ENCODE results near the gene TMEM263.
"Not testable (repeated sequence)": the region's sequence is repeated elsewhere in the genome, so short reads cannot be mapped to it uniquely, and the experiment has no call there.

Gene TMEM263

DNA sequence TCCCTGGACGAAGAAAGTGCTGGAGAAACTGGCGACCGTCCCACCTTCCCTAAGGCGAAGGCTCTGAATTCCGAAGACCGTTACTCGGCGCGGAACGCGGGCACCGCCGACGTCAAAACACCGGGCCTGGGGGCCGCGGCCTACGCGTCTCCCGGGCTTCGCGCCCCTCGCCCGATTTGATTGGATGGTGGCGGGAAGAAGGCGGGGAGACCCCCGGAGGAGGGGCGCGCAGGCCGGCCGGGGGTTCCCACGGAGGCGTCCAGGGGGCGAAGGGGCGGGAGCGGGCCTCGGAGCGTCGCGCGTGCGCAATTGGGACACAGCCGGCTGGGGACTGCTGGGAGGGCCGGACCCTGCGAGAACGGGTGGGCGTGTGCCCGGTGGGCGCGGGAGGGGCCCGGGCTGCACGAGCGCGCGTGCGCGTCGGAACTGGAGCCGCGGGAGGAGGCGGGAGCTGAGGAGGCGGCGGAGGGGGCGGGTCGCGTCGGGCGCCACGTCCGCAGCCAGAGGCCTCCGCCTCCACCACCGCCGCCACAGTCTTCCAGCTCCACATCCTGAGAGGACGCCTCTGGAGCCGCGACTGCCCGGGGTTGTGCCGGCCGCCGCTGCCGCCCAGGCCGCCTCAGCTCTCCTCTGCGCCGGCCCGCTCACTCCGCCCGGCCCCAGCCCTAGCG, at the start of gene TMEM263:
TSS of gene TMEM263 (plus strand) at position 531 of the 671 bp plus-strand sequence. CDS start 11,210 bp downstream, outside the sequence.
- peak; percentile 79 for DNase-seq

GRCh38 chr12:106906715-106907114, 49.0 kb upstream of the TMEM263 start:
- DNase-seq, result no peak

GRCh38 chr12:106907411-106907810, 48.3 kb upstream of the TMEM263 start:
- DNase-seq, result no peak

- DNase-seq, result no peak
Measured at GRCh38 chr12:106907846-106908245, 47.9 kb upstream of the TMEM263 start.

DNA sequence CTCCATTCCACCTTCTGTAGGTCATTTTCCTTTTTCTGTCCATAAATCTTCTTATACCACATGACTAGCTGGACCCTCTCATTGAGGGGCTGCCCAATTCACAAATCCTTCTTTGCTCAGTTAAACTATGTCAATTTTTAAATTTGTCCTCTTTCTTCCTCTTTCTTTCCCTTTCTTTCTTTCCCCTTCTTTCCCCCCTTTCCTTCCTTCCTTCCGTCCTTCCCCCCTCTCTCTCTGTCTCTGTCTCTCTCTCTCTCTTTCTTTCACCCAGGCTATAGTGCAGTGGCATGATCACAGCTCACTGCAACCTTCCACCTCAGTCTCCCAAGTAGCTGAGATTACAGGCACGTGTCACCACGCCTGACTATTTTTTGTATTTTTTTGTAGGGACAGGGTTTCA, 47.1 kb upstream of the TMEM263 start:
- DNase-seq, result no peak

DNA sequence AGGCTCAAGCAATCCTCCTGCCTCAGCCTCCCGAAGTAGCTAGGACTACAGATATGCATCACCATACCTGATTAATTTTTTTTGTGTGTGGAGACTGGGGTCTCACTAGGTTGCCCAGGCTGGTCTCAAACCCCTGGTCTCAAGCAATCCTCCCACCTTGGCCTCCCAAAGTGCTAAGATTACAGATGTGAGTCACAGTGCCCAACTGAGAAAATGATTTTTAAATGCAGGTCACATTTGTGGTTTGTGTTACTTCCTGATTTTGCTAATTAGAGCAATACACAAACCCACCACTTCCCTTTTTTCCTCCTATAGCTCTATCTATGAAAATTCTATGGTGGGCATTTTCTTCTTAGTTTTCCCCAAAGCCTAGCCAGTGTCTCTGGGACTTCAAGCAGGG, 45.5 kb upstream of the TMEM263 start:
- DNase-seq, result no peak

DNA sequence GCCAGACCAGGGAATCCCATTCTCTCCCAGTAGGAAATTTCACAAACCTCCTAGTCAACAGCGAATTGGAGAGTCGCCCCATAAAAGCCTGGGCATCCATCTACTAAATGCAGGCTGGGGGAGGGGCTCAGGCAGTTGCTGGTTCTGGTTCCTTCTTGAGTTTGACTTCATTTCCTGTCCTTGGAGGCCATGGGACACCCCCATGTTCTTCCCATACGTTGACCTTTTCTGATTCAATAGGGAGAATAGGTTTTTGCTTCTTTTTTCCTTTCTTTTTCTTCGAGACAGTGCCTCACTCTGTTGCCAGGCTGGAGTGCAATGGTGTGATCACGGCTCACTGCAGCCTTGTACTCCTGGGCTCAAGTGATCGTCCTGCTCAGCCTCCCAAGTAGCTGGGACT, 44.1 kb upstream of the TMEM263 start:
- DNase-seq, result no peak

DNA sequence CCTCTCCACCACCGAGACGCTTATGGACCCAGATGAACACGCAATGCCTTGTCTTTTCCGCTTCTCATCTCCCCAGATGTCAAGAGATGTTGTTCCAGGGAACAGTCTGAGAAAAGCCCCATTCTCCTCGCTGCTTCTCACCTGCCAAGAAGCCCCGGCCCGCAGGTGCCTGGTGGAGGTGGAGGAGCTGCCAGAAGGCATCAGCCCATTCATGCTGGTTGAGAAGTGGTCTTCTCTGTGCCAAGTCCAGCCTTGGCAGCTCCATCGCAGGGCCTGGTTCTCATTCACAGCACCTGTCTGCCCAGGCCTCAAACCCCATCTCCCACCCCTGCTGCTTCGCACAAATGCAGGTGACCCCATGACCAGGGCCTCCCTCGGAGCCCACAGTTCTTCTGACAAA, 42.3 kb upstream of the TMEM263 start:
- DNase-seq, result no peak

- no peak for DNase-seq
Measured at GRCh38 chr12:106914796-106915634, 40.7 kb upstream of the TMEM263 start.

DNA sequence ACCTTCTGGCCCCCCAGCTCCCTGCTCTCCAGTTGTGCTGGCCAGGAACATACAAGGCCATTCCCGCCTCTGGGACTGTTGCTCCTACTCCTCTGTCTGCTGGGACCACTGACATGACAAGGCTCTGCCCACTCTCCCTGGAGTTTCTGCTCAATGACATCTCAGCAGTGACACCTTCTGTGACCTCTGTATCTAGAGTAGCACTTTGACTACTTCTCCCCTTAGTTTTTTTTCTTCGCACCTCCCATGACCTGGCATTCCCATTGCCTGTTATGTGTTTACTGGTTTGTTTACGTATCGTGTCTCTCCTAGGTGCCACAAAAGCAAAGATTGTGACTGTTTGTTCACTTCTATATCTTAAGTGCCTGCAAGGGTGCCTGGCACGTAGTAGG, 40.1 kb upstream of the TMEM263 start:
- no peak for DNase-seq

GRCh38 chr12:106917503-106917902, 38.2 kb upstream of the TMEM263 start:
- DNase-seq, result no peak

DNA sequence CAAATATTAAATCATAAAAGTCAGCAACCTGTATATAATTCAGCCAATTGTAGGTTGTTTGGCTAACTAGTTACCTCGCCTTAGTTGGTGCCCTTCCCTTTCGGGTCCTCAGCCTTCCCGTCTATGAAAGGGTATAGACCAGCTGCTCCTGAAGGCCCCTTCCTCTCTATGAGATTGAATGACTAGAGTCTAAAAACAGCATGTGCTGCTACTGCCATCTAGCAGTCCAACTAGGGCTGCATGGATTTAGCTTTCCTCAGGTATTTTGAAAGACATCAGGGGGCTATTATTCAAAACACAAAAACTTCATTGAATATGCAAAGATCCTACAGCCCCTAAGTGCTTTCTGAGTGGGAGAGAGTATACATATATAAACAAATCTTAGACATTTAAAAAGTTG, 37.0 kb upstream of the TMEM263 start:
- no peak for DNase-seq

GRCh38 chr12:106919910-106920544, 35.7 kb upstream of the TMEM263 start:
- DNase-seq, result no peak

DNA sequence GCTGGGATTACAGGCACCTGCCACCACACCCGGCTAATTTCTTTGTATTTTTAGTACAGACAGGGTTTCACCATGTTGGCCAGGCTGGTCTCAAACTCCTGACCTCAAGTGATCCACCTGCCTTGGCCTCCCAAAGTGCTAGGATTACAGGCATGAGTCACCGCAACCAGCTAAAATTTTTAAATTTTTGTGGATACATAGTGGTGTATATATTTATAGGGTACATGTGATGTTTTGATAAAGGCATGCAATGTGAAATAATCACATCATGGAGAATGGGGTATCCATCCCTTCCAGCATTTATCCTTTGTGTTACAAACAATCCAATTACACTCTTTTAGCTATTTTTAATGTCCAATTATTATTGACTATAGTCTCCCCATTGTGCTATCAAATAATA, 33.7 kb upstream of the TMEM263 start:
- DNase-seq, result not testable (repeated sequence)

DNA sequence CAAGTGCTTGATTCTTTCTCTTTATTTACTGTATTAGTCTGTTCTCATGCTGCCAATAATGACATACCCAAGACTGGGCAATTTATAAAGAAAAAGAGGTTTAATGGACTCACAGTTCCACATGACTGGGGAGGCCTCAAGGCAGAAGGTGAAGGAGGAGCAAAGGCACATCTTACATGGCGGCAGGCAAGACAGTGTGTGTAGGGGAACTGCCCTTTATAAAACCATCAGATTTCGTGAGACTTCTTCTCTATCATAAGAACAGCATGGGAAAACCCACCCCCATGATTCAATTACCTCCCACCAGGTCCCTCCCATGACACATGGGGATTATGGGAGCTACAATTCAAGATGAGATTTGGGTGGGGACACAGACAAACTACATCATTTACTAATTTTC, 32.1 kb upstream of the TMEM263 start:
- DNase-seq, result not testable (repeated sequence)

DNA sequence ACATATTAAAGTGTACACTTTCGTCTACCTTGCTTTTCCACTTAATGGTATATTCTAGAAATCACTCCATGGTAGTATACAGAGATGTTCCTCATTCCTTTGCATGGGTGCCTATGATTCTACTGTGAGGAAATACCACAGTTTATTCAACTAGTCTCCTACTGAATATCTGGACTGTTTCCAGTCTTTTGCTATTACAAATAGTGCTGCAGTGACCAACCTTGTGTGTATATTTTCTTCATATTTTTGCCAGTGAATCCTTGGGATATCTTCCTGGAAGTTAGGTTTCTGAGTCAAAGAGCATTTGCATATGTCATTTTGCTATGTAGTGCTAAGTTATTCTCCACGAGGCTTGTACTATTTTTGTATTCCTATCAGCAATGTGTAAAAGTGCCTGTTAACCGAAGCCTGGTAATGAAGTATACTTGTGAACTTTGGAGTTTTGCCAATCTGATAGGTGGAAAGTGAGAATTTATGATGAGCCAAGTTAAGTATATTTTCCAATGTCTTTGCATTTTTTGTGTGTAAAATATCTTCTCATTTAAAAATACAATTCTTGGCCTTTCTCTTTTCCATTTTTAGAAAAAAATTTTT, 31.3 kb upstream of the TMEM263 start:
- DNase-seq, result no peak

DNA sequence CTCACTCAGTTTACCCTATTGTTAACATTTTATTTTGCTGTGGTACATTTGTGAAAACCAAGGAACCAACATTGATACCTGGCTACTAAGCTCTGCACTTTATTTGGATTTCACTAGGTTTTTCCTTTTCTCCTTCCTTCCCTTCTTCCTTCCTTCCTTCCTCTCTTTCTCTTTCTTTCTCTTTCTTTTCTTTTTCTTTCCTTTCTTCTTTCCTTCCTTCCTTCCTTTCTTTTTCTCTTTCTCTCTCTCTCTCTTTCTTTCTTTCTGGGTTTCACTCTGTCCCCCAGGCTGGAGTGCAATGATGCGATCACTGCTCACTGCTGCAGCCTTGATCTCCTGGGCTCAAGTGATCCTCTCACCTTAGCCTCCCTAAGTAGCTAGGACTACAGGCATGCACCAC, 29.1 kb upstream of the TMEM263 start:
- no peak for DNase-seq

GRCh38 chr12:106934277-106934676, 21.4 kb upstream of the TMEM263 start:
- DNase-seq, result no peak

DNA sequence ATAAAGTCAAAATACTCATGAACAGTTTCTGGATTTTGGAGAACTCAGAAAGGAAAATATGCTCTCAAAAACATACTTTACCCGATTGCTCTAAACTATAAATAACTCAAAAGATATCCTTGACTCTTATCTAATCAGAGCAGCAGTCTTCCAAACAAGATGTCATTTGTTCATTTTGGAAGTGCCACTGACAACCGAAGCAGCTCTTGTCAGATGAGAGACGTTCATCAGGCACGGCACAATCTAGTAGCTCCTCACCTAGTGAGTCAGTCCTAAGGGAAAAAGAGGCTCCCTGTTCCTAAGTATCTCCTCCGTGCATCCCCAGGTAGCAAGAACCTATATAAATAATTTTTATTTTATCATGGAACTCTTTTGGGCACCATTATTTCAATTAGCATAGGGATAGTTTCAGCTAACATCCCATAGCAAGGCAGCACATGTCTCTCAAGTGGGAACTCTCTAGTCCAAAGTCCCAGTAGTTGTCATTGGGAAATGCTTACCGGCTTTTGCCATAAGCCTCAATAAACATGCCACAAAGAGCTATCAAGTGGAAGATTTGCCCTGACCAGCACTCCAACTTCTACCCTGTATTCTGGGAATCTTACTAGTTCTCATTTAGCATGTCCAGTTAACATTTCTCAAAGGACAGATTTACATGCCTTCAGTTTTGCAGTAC, 14.1 kb upstream of the TMEM263 start:
- DNase-seq, result no peak

GRCh38 chr12:106942775-106943174, 12.9 kb upstream of the TMEM263 start:
- no peak for DNase-seq

DNA sequence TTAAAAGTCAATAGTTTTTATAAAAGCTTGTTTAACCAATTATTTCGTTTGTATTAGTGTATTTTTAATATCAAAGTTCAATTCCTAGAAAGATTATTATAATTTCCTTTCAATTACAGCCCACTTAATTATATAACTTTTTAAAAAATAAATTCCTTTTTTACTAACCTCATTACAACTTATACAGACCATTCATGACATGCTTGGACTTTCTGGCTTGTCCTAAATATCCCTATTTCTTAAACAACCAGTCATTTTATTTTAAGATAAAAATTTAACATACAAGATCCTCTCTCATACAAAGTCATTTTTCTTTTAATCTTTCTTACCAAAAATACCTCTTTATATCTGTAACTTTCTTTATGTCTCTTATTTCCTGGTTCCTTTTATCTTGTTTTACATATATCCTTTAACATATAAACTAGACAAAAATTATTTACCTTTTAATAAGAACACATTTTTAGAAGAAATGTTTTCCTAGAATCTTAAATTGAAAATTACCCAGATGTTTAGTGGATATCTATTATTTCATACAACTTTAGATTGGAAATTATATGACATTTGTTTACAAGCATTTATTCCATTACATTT, 10.4 kb upstream of the TMEM263 start:
- DNase-seq, result no peak

GRCh38 chr12:106947461-106947860, 8.2 kb upstream of the TMEM263 start:
- no peak for DNase-seq

- no peak for DNase-seq
Measured at GRCh38 chr12:106950591-106950990, 5.1 kb upstream of the TMEM263 start.

Measured in NCI-H187 treated with DMSO at 0.1 percent for 48 hours (cell line).